Esophagus muscularis mucosa (tissue), 4 donors: Measurements from ENCODE around the gene NOX5. TPM values are rescaled to one million over a fixed set of nuclear protein-coding genes. Genes with fewer than 3 reads are reported as not detected.

Experiments
- DNase-seq: peaks from one replicate; pipeline ENCODE4 v3.0.0-alpha.2; 2017; ENCODE audit errors: extremely low spot score
- H3K27ac ChIP-seq, 4 donors: fragments of 200-600 bp; sonication (generic); replicated peaks in 1 of 4; 1 replicate in 3 of 4; 2 replicates in 1 of 4; pipeline ENCODE4 v1.5.1; 2016 to 2019; ENCODE audit warnings: mild to moderate bottlenecking in 1 of 4
- H3K27me3 ChIP-seq, 4 donors: fragments of 200-600 bp; sonication (generic); one replicate each; pipeline versions ENCODE4 v1.5.1 to v1.6.0; 2016 to 2019
- H3K36me3 ChIP-seq, 4 donors: fragments of 200-600 bp; sonication (generic); one replicate each; pipeline ENCODE4 v1.5.1; 2016 to 2019
- H3K4me1 ChIP-seq, 4 donors: fragments of 200-600 bp; sonication (generic); one replicate each; pipeline ENCODE4 v1.5.1; 2016 to 2019
- H3K4me3 ChIP-seq, 4 donors: fragments of 200-600 bp; sonication (generic); 1 replicate in 2 of 4; 2 replicates in 2 of 4; pipeline ENCODE4 v1.5.1; 2016 to 2019; ENCODE audit warnings: mild to moderate bottlenecking in 4 of 4, moderate library complexity in 1 of 4
- H3K9me3 ChIP-seq, 4 donors: fragments of 200-600 bp; sonication (generic); 1 replicate in 3 of 4; 2 replicates in 1 of 4; pipeline ENCODE4 v1.5.1; 2016 to 2019
- CTCF ChIP-seq, 3 experiments: fragments of 200-600 bp in 2 of 3; fragments of 450-650 bp in 1 of 3; sonication (generic) in 2 of 3; IDR thresholded peaks; one replicate each; pipeline ENCODE4 v1.5.1; 2017 to 2019; ENCODE audit warnings: antibody characterized with exemption in 3 of 3, mild to moderate bottlenecking in 2 of 3, moderate library complexity in 1 of 3
- EP300 ChIP-seq: sonication (generic); formaldehyde crosslinking; IDR thresholded peaks from one replicate; pipeline ENCODE4 v1.6.1; 2017; ENCODE audit warnings: antibody characterized with exemption
- POLR2A ChIP-seq: fragments of 450-650 bp; IDR thresholded peaks from one replicate; pipeline ENCODE4 v1.6.1; 2017; ENCODE audit warnings: antibody characterized with exemption, moderate library complexity, mild to moderate bottlenecking, low read depth
- POLR2AphosphoS5 ChIP-seq, 2 donors: sonication (generic); formaldehyde crosslinking; IDR thresholded peaks; one replicate each; pipeline ENCODE4 v1.6.1; 2017; ENCODE audit warnings: antibody characterized with exemption in 2 of 2
- WGBS: methylation state at CpG from one replicate; pipeline ENCODE4 v1.1.5; 2018; 5-methylcytosine and 5-hydroxymethylcytosine counted together
- intact Hi-C: fragments of 100-400 bp; cut with DNase I; formaldehyde crosslinking; loops from one replicate; pipeline ENCODE4 v1.15.1; 2023
- total RNA-seq, 4 donors: library from RNA; depleted of rRNA; stranded (reverse); fragments of >200 nt; gene quantifications; one replicate each; pipeline versions ENCODE4 v1.1.0 to v1.2.1, GENCODE V29; 2016

The NOX5 gene
- total RNA-seq, 4 donors from 2014 or later, result under 0.01 to 0.66 (median 0.34) TPM

GRCh38 chr15:69035205-69035917 lies 20.9 kb downstream of the NOX5 start:
- WGBS, result 69% methylated on average over 10 of the region's 16 CpGs
- Histone ChIP-seq H3K9me3 (no peaks in the 10 kb centered on the region), H3K4me3 (no peak overlapping the region), H3K4me1 (peaks cover 0 to 11% (median 8%) of the 10 kb centered on the region in 4 donors), H3K27ac (no peak overlapping the region), H3K36me3 (no peaks in the 10 kb centered on the region), H3K27me3 (peaks cover 0 to 73% (median 8%) of the 10 kb centered on the region in 4 donors)
- intact Hi-C loops, result no loop called here
- TF ChIP-seq CTCF (IDR thresholded peaks at IDR 0.05), result no peak
- no peak for TF ChIP-seq POLR2AphosphoS5 (IDR thresholded peaks at IDR 0.05)
- TF ChIP-seq POLR2A, result no peak
- TF ChIP-seq EP300, result no peak
- DNase-seq, result no peak

- intact Hi-C loops, result no loop called here
- TF ChIP-seq CTCF (IDR thresholded peaks at IDR 0.05) (no peak), EP300 (no peak), POLR2A (no peak)
- Histone ChIP-seq H3K27ac (no peak overlapping the region), H3K4me1 (peaks cover 0 to 11% (median 8%) of the 10 kb centered on the region in 4 donors), H3K4me3 (no peak overlapping the region), H3K36me3 (no peaks in the 10 kb centered on the region), H3K9me3 (no peaks in the 10 kb centered on the region), H3K27me3 (peaks cover 0 to 72% (median 8%) of the 10 kb centered on the region in 4 donors)
- 86% methylated on average over 1 of the region's 1 CpG for WGBS
- DNase-seq, result no peak
Measured at GRCh38 chr15:69035918-69036258, 21.4 kb downstream of the NOX5 start.

GRCh38 chr15:69036826-69037225 lies 22.3 kb downstream of the NOX5 start:
- Histone ChIP-seq H3K9me3 (no peaks in the 10 kb centered on the region), H3K4me3 (no peak overlapping the region), H3K27ac (no peak overlapping the region), H3K27me3 (peaks cover 0 to 62% (median 3%) of the 10 kb centered on the region in 4 donors), H3K36me3 (no peaks in the 10 kb centered on the region), H3K4me1 (peaks cover 0 to 3% (median 2%) of the 10 kb centered on the region in 4 donors)
- WGBS, result 92% methylated on average over 5 of the region's 5 CpGs
- TF ChIP-seq EP300 (no peak), POLR2A (no peak), CTCF (IDR thresholded peaks at IDR 0.05) (no peak), POLR2AphosphoS5 (IDR thresholded peaks at IDR 0.05) (no peak)
- DNase-seq, result no peak
- intact Hi-C loops, result no loop called here

- no peak overlapping the region for H3K4me3 ChIP-seq
- TF ChIP-seq POLR2A (no peak), EP300 (no peak), POLR2AphosphoS5 (IDR thresholded peaks at IDR 0.05) (no peak), CTCF (IDR thresholded peaks at IDR 0.05) (no peak)
- H3K36me3 ChIP-seq, result no peaks in the 10 kb centered on the region
- H3K9me3 ChIP-seq, result no peaks in the 10 kb centered on the region
- H3K4me1 ChIP-seq, result no peaks in the 10 kb centered on the region
- peaks cover 0 to 57% (median 3%) of the 10 kb centered on the region in 4 donors for H3K27me3 ChIP-seq
- intact Hi-C loops, result no loop called here
- DNase-seq, result no peak
- no peak overlapping the region for H3K27ac ChIP-seq
Measured at GRCh38 chr15:69037482-69037881, 23.0 kb downstream of the NOX5 start.

GRCh38 chr15:69037977-69038376 lies 23.5 kb downstream of the NOX5 start:
- DNase-seq, result no peak
- H3K36me3 ChIP-seq, result no peaks in the 10 kb centered on the region
- intact Hi-C loops, result no loop called here
- no peak overlapping the region for H3K4me3 ChIP-seq
- H3K9me3 ChIP-seq, result no peaks in the 10 kb centered on the region
- H3K27ac ChIP-seq, result no peak overlapping the region
- TF ChIP-seq POLR2AphosphoS5 (IDR thresholded peaks at IDR 0.05) (no peak), EP300 (no peak), CTCF (IDR thresholded peaks at IDR 0.05) (no peak), POLR2A (no peak)
- peaks cover 0 to 52% (median 2%) of the 10 kb centered on the region in 4 donors for H3K27me3 ChIP-seq
- no peaks in the 10 kb centered on the region for H3K4me1 ChIP-seq
- 76% methylated on average over 5 of the region's 5 CpGs for WGBS
